ENCODE results near the gene GALNT10. TPM values are rescaled to one million over a fixed set of nuclear protein-coding genes. Genes with fewer than 3 reads are reported as not detected.

Gene GALNT10
- polyA plus RNA-seq, 2 of the 4 experiments (the other 2 are of a cell fraction): 110 to 156 TPM

GRCh38 chr5:154368041-154368800 lies 177.7 kb downstream of the GALNT10 start:
- DNase-seq (ENCODE audit: low read depth in 1 of 2, low spot score in 1 of 2): peak; percentile 84 to 89
- WGBS (ENCODE audit: missing lambda C conversion rate): 19% methylated on average over 6 of the region's 6 CpGs
- Histone ChIP-seq H3K27ac (peak overlapping the region; percentile 78 to 89), H3K4me1 (peaks cover 87% of the 10 kb centered on the region), H3K4me2 (peak overlapping the region; percentile 67), H3K4me3 (no peak overlapping the region; the same call in 2 of the 3 replicates), H3K9me3 (no peaks in the 10 kb centered on the region)
- peak; percentile 95 for FAIRE-seq
- POLR2A ChIA-PET: interaction anchor here (0.6 to 1.2 kb wide), 3 partner anchors 73 to 178 kb away, joined by 3 to 9 read pairs (median 3); partner anchors contain the start of gene GALNT10
- no peak for TF ChIP-seq MYC (IDR thresholded peaks at IDR 0.05; ENCODE audit: borderline replicate concordance, low read length)
- TF ChIP-seq JUNB (IDR thresholded peaks at IDR 0.05): peak; percentile 47; the same call in 1 of the 2 replicates
- no peak for TF ChIP-seq FOSL2 (IDR thresholded peaks at IDR 0.05)
- TF ChIP-seq FOSL2 (CRISPR knock-in tag; IDR thresholded peaks at IDR 0.05): peak; percentile 62
- TF ChIP-seq EP300 (IDR thresholded peaks at IDR 0.05): peak in 1 of 2 experiments; percentile 68; a peak in 1 of 5 replicates
- TF ChIP-seq MAFK (IDR thresholded peaks at IDR 0.05; ENCODE audit: partially characterized antibody): peak; percentile 96
- TF ChIP-seq JUN (IDR thresholded peaks at IDR 0.05): peak; percentile 36 to 43; a peak in 1 of 5 replicates
- TF ChIP-seq MAX (IDR thresholded peaks at IDR 0.05): peak; percentile 76
- no peak; the same call in 1 of the 2 replicates for TF ChIP-seq ZNF302 (CRISPR knock-in tag; IDR thresholded peaks at IDR 0.05)
- TF ChIP-seq CEBPB (IDR thresholded peaks at IDR 0.05): peak in 1 of 2 experiments; percentile 45; a peak in 1 of 4 replicates
- TF ChIP-seq RAD21 (conservative IDR thresholded peaks at IDR 0.05 in 1 of 2, IDR thresholded peaks at IDR 0.05 in 1 of 2): 0 out of 5 replicates have a peak, but pooled peaks of 1 of the 2 experiments have one; percentile 22
- TF ChIP-seq GATA3 (IDR thresholded peaks at IDR 0.05; ENCODE audit: borderline replicate concordance): peak; percentile 70; the same call in 1 of the 2 replicates
- no peak for TF ChIP-seq POLR2AphosphoS2 (conservative IDR thresholded peaks at IDR 0.05; ENCODE audit: low read length)
- peak; percentile 82 to 85 for ATAC-seq
- CTCF ChIA-PET: interaction anchor here (0.7 to 2.0 kb wide), 5 partner anchors 12 to 178 kb away, joined by 3 to 6 read pairs (median 4); partner anchors contain the start of gene GALNT10

GRCh38 chr5:154369682-154370081 lies 179.1 kb downstream of the GALNT10 start:
- peak overlapping the region; percentile 67 for H3K4me2 ChIP-seq
- H3K9me3 ChIP-seq: no peaks in the 10 kb centered on the region
- peak; percentile 28 for TF ChIP-seq MAFK (IDR thresholded peaks at IDR 0.05; ENCODE audit: partially characterized antibody)
- no peak for TF ChIP-seq POLR2A (IDR thresholded peaks at IDR 0.05; ENCODE audit: low read length)
- no peak for TF ChIP-seq RARB (CRISPR knock-in tag; IDR thresholded peaks at IDR 0.05)
- DNase-seq (ENCODE audit: low read depth in 1 of 2, low spot score in 1 of 2) (no peak), FAIRE-seq (no peak), ATAC-seq (0 out of 6 replicates have a peak, but pooled peaks of 1 of the 2 experiments have one; percentile 4)
- 87% methylated on average over 4 of the region's 4 CpGs for WGBS (ENCODE audit: missing lambda C conversion rate)
- H3K4me1 ChIP-seq: peaks cover 77% of the 10 kb centered on the region
- no peak overlapping the region for H3K4me3 ChIP-seq
- H3K27ac ChIP-seq: peak overlapping the region; percentile 78 to 89
- POLR2A ChIA-PET: no interaction called here
- CTCF ChIA-PET: interaction anchor here (1.5 kb wide), 1 partner anchor 16 kb away, joined by 3 read pairs; no protein-coding TSS in a partner anchor

GRCh38 chr5:154370119-154370518 lies 179.6 kb downstream of the GALNT10 start:
- peaks cover 73% of the 10 kb centered on the region for H3K4me1 ChIP-seq
- 63% methylated on average over 3 of the region's 3 CpGs for WGBS (ENCODE audit: missing lambda C conversion rate)
- FAIRE-seq (no peak), DNase-seq (ENCODE audit: low read depth in 1 of 2, low spot score in 1 of 2) (no peak), ATAC-seq (peak in 1 of 2 experiments; percentile 5; a peak in 1 of 6 replicates)
- no peak overlapping the region for H3K4me3 ChIP-seq
- CTCF ChIA-PET: interaction anchor here (1.5 kb wide), 1 partner anchor 16 kb away, joined by 3 read pairs; no protein-coding TSS in a partner anchor
- TF ChIP-seq TP53 (CRISPR knock-in tag; IDR thresholded peaks at IDR 0.05) (no peak), CHD4 (IDR thresholded peaks at IDR 0.05; ENCODE audit: borderline replicate concordance) (no peak), POLR2AphosphoS2 (conservative IDR thresholded peaks at IDR 0.05; ENCODE audit: low read length) (no peak), FOSB (CRISPR knock-in tag; IDR thresholded peaks at IDR 0.05) (no peak), KDM5A (IDR thresholded peaks at IDR 0.05) (no peak), ESRRA (IDR thresholded peaks at IDR 0.05; ENCODE audit: borderline replicate concordance, low read length) (no peak), HES2 (IDR thresholded peaks at IDR 0.05) (no peak), BHLHE40 (IDR thresholded peaks at IDR 0.05; ENCODE audit: low read depth, low read length) (no peak), ZC3H11A (IDR thresholded peaks at IDR 0.05) (no peak), HMGXB4 (CRISPR knock-in tag; IDR thresholded peaks at IDR 0.05; ENCODE audit: borderline replicate concordance) (no peak), SREBF2 (IDR thresholded peaks at IDR 0.05) (no peak), REST (IDR thresholded peaks at IDR 0.05) (no peak), CHD2 (IDR thresholded peaks at IDR 0.05; ENCODE audit: low read length, partially characterized antibody) (no peak), EHMT2 (IDR thresholded peaks at IDR 0.05; ENCODE audit: low read depth) (no peak)
- POLR2A ChIA-PET: no interaction called here
- H3K27ac ChIP-seq: peak overlapping the region; percentile 78 to 89
- no peaks in the 10 kb centered on the region for H3K9me3 ChIP-seq
- H3K4me2 ChIP-seq: peak overlapping the region; percentile 67; the same call in 2 of the 3 replicates
